Measurements from ENCODE around the gene KIAA0513. TPM values are rescaled to one million over a fixed set of nuclear protein-coding genes. Genes with fewer than 3 reads are reported as not detected.

Gene KIAA0513
- total RNA-seq, 1 experiment from 2014 or later = 12.4 TPM

GRCh38 chr16:85018529-85019236 lies 8.9 kb upstream of the KIAA0513 start:
- CTCF ChIA-PET = no interaction called here
- no peak for TF ChIP-seq CTCF (IDR thresholded peaks at IDR 0.05; ENCODE audit: unreplicated experiment)
- Mint-ChIP-seq H3K9me3 (ENCODE audit: low read depth, unreplicated experiment) (no peaks in the 10 kb centered on the region), H3K36me3 (ENCODE audit: insufficient read depth, unreplicated experiment) (peaks cover 9% of the 10 kb centered on the region), H3K4me3 (ENCODE audit: low read depth, unreplicated experiment) (peak overlapping the region; percentile 32), H3K27ac (ENCODE audit: unreplicated experiment) (peak overlapping the region; percentile 74), H3K4me1 (ENCODE audit: low read depth, unreplicated experiment) (peaks cover 46% of the 10 kb centered on the region), H3K27me3 (ENCODE audit: unreplicated experiment) (no peaks in the 10 kb centered on the region)
- peak; percentile 72 for DNase-seq
- BruUV-seq (replicated peaks) = no TSS peak
- intact Hi-C loops (cut with micrococcal nuclease; ENCODE audit: unreplicated experiment) = no loop called here

GRCh38 chr16:85019659-85020245 lies 7.8 kb upstream of the KIAA0513 start:
- Mint-ChIP-seq H3K27ac (ENCODE audit: unreplicated experiment) (peak overlapping the region; percentile 51), H3K27me3 (ENCODE audit: unreplicated experiment) (no peaks in the 10 kb centered on the region), H3K36me3 (ENCODE audit: insufficient read depth, unreplicated experiment) (peaks cover 6% of the 10 kb centered on the region), H3K4me1 (ENCODE audit: low read depth, unreplicated experiment) (peaks cover 36% of the 10 kb centered on the region), H3K9me3 (ENCODE audit: low read depth, unreplicated experiment) (no peaks in the 10 kb centered on the region), H3K4me3 (ENCODE audit: low read depth, unreplicated experiment) (no peak overlapping the region)
- no peak for TF ChIP-seq CTCF (IDR thresholded peaks at IDR 0.05; ENCODE audit: unreplicated experiment)
- BruUV-seq (replicated peaks) = no TSS peak
- intact Hi-C loops (cut with micrococcal nuclease; ENCODE audit: unreplicated experiment) = no loop called here
- DNase-seq = no peak
- CTCF ChIA-PET = no interaction called here

GRCh38 chr16:85025781-85026653 lies 1.6 kb upstream of the KIAA0513 start:
- H3K27me3 Mint-ChIP-seq (ENCODE audit: unreplicated experiment) = no peaks in the 10 kb centered on the region
- peaks cover 36% of the 10 kb centered on the region for H3K36me3 Mint-ChIP-seq (ENCODE audit: insufficient read depth, unreplicated experiment)
- DNase-seq = no peak
- H3K4me1 Mint-ChIP-seq (ENCODE audit: low read depth, unreplicated experiment) = peaks cover 33% of the 10 kb centered on the region
- intact Hi-C loops (cut with micrococcal nuclease; ENCODE audit: unreplicated experiment) = loop anchor here (2.0 to 5.0 kb wide), 2 partner anchors 15 to 34 kb away; partner anchors contain the start of gene ZDHHC7
- H3K4me3 Mint-ChIP-seq (ENCODE audit: low read depth, unreplicated experiment) = peak overlapping the region; percentile 85
- H3K27ac Mint-ChIP-seq (ENCODE audit: unreplicated experiment) = peak overlapping the region; percentile 77
- BruUV-seq (replicated peaks) = no TSS peak
- CTCF ChIA-PET = interaction anchor here (1.0 to 1.6 kb wide), 4 partner anchors 14 to 53 kb away, joined by 3 to 7 read pairs (median 4); partner anchors contain the start of gene ZDHHC7
- TF ChIP-seq CTCF (IDR thresholded peaks at IDR 0.05; ENCODE audit: unreplicated experiment) = no peak
- H3K9me3 Mint-ChIP-seq (ENCODE audit: low read depth, unreplicated experiment) = no peaks in the 10 kb centered on the region

- no peak for TF ChIP-seq CTCF (IDR thresholded peaks at IDR 0.05; ENCODE audit: unreplicated experiment)
- Mint-ChIP-seq H3K4me1 (ENCODE audit: low read depth, unreplicated experiment) (peaks cover 33% of the 10 kb centered on the region), H3K9me3 (ENCODE audit: low read depth, unreplicated experiment) (no peaks in the 10 kb centered on the region), H3K4me3 (ENCODE audit: low read depth, unreplicated experiment) (peak overlapping the region; percentile 85), H3K27ac (ENCODE audit: unreplicated experiment) (peak overlapping the region; percentile 77), H3K27me3 (ENCODE audit: unreplicated experiment) (no peaks in the 10 kb centered on the region), H3K36me3 (ENCODE audit: insufficient read depth, unreplicated experiment) (peaks cover 36% of the 10 kb centered on the region)
- no peak for DNase-seq
- CTCF ChIA-PET = interaction anchor here (0.6 to 2.5 kb wide), 9 partner anchors 15 to 391 kb away, joined by 3 to 10 read pairs (median 3); partner anchors contain the start of gene ZDHHC7
- BruUV-seq (replicated peaks) = no TSS peak
- intact Hi-C loops (cut with micrococcal nuclease; ENCODE audit: unreplicated experiment) = loop anchor here (2.0 to 5.0 kb wide), 2 partner anchors 16 to 34 kb away; partner anchors contain the start of gene ZDHHC7
Observed at GRCh38 chr16:85026703-85027102, 892 bp upstream of the KIAA0513 start.

Data from Calu3 (cell line).